GM21390 (cell line): ENCODE measurements around the gene CLCN2.
"Not testable (repeated sequence)": the region's sequence is repeated elsewhere in the genome, so short reads cannot be mapped to it uniquely, and the experiment has no call there.

Experiments
- ATAC-seq: cut with Tn5 transposase; IDR thresholded peaks from one replicate; pipeline ENCODE4 v1.9.1; 2021; ENCODE audit not compliant: unreplicated experiment

Gene CLCN2

GRCh38 chr3:184347321-184348056, 13.9 kb downstream of the CLCN2 start:
- no peak for ATAC-seq

DNA sequence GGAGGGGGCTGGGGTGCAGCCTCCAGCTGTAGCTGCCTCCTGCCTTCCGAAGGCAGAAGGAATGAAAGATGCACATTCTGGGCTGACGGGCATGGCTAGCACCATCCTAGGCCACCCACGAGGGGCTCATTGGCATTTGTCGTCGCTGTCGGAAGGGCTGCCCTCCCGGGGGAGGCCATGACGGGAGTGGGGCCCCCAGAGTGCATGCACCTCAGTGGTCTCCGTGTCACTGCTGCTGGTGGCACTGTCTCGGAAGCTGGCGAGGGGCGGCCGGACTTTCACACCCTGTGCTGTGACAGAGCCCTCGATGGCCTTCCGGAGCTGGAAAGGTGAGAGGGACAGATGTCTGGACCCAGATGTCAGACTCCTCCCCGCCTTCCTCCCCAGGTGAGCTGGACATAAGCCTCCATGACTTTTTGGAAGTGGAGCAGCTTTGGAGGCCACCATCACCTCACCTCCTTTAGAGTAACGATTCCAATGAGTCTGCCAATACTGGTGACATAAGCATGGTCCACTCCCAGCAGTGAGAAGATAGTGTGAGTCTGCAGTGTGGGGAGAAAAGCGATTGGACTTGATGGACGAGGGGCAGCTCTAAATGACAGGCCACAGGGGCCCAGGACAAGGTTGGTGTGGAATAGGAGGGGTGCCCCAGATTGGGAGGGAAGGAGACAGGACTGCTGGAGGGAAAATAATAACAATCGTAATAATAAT, 14.8 kb downstream of the CLCN2 start:
- no peak for ATAC-seq

- no peak for ATAC-seq
These were observed 15.9 kb downstream of the CLCN2 start for GRCh38 chr3:184345317-184346144.

GRCh38 chr3:184344579-184345316, 16.7 kb downstream of the CLCN2 start:
- no peak for ATAC-seq

GRCh38 chr3:184343200-184343876, 18.1 kb downstream of the CLCN2 start:
- no peak for ATAC-seq

DNA sequence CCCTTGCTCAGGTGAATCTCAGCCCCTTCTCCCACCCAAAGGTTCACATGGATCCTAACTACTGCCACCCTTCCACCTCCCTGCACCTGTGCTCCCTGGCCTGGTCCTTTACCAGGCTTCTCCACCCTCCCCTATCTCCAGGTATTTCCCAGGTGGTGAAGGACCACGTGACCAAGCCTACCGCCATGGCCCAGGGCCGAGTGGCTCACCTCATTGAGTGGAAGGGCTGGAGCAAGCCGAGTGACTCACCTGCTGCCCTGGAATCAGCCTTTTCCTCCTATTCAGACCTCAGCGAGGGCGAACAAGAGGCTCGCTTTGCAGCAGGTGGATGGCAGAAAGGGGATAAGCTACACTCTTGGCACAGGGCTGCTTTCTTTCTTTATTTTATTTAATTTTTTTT, 19.5 kb downstream of the CLCN2 start:
- no peak for ATAC-seq

DNA sequence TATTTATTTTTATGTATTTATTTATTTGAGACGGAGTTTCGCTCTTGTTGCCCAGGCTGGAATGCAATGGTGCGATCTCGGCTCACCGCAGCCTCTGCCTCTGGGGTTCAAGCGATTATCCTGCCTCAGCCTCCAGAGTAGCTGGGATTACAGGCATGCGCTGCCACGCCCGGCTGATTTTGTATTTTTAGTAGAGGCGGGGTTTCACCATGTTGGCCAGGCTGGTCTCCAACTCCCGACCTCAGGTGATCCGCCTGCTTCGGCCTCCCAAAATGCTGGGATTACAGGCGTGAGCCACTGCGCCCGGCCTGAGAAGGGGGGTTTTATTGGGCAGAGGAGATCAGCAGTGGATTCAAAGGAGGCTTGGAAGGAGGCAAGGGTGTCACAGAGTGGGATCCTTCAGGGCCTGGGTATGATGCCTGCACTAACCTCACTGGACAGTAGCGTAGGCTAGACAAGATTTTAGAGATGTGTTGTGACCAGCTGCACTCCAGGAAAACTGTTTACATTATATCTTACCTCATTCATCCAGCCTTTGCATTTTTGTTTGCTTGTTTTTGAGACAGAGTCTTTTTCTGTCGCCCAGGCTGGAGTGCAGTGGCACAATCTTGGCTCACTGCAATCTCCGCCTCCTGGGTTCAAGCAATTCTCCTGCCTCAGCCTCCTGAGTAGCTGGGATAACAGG, 21.8 kb downstream of the CLCN2 start:
- not testable (repeated sequence) for ATAC-seq

DNA sequence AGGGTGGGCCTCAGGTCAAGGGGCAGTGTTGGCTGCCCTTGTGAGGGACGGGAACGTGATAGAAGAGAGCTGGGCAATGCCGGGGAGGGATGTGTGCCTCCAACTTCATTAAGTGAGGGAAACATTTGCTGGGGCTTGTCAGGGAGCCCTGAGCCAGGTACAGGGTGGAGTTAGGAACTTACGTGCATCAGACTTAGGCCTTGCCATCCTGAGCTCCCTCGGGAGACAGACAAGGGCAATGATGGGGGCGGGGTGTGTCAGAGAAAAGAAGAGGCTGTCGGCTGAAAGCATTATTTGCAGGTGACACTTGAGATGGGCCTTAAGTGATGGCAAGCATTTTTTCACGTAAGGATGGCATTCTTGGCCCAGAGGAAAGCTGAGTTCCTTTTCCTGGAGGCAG, 22.4 kb downstream of the CLCN2 start:
- ATAC-seq: no peak

DNA sequence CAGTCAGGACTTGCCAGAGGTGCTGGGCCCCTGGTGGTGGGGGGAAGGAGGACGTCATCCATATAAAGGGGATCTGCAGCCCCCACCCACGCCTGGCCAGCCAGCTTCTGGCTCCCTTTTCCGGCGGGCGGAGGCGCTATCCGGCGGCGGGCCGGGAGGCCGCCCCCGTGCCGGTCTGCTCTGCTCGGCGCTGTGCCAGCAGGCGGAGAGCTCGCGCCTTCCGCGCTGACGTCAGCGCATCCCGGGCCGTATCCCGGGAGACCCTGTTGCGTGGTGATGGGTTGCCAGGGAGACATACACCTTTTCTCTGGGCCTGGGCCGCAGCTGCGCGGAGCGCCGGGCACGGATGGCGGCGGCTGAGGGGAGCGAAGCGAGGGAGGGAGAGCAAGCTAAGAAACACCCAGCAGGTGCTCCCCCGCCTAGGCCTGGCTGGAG, 22.9 kb downstream of the CLCN2 start:
- ATAC-seq: no peak

DNA sequence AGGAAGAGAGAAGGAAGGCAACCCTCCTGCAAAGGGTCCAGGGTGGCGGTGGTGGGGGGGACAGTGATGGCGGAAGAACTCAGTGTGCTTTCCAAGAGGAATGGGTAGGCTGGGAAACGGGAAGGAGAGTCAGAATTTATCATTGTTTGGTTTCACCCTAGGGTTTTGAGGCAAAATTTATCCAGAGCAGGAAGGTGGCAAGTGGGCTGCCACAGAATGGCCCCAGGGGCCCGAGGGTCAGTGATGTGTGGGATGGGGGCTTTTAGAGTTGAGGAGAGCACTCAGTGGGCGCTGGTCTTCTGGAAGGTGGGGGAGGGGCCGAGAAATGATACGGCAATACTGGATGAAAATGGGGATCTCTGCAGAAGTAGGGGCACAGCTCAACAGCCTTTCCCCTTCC, 23.4 kb downstream of the CLCN2 start:
- no peak for ATAC-seq

DNA sequence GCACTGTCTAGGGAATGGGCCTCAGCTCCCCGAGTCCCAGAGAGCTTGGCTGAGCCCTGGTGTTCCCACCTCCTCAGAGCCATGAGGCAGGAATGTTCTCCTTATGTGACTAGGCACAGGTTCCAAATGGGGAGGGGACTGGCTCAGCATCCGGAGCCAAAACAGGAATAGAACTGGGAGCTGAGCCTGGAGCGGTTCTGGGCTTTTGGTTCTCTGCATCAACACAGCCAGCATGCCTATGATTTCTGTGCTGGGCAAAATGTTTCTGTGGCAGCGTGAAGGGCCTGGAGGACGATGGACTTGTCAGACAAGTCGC, 24.0 kb downstream of the CLCN2 start, which contains the start of gene FAM131A:
Gene FAM131A (plus strand): TSS at position 202 of the 316 bp plus-strand sequence. CDS start 31 bp downstream, at position 233.
- ATAC-seq: no peak

- no peak for ATAC-seq
These were observed 24.6 kb downstream of the CLCN2 start for GRCh38 chr3:184336547-184337398.

DNA sequence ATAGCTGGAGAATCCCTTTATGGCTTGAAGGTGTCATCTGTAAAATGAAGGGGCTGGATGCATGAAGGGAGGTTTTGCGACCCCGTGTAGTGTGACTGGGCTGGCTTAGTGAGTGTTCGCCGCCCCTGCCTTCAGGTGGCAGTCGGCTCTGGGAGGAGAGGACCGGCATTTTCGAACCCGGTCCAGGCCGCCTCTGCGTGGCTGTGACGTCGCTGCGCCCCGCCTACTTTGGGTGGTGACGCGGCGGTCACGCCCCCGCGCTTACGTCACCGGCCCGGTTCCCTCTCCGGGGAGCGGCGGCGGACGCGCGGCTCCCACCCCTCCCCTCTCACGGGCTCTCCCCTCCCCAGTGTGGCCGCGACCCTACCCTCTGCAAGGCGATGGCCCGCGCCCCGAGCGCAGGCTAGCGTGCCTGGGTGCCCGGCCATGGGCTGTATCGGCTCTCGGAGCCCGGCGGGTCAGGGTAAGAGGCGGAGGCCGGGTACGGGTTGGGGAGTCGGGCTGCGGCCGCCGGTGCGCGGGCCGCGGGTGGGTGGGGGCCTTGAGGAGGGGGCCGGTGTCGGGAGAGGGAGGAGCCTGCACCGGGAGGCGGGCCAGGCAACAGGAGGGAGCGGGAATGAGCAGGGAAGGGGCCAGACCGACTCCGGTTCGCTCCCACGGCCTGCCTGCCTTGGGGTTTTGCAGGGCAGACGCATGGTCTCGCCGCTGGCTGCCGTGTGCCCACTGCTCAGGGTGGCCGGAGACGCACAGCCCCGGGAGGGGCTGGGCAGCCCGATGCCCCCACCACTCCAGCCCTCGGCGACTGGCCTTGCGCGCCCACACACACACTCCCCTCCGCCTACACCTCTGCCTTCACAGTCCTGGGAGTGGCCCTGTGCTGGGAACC, 25.5 kb downstream of the CLCN2 start:
- peak; percentile 77 for ATAC-seq

DNA sequence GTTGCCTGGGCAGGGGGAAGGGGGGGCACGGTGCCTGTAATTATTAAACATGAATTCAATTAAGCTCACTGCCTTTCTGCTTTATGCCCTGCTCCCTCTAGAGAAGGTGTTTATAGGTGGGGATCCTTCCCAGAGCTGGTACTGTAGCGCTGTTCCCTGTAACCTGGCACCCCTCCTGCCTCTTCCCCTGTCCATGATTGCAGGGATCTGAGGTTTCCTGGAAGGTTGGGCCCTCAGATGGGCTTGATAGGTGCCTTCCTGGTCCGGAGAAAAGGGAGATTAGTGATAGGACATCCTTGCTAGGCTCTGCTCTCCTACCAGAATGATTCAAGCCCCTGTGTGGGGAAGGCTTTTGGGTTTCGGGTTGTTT, 26.1 kb downstream of the CLCN2 start:
- peak; percentile 10 for ATAC-seq

- no peak for ATAC-seq
These were observed 26.8 kb downstream of the CLCN2 start for GRCh38 chr3:184334470-184335158.

- no peak for ATAC-seq
These were observed 27.7 kb downstream of the CLCN2 start for GRCh38 chr3:184333700-184334099.

DNA sequence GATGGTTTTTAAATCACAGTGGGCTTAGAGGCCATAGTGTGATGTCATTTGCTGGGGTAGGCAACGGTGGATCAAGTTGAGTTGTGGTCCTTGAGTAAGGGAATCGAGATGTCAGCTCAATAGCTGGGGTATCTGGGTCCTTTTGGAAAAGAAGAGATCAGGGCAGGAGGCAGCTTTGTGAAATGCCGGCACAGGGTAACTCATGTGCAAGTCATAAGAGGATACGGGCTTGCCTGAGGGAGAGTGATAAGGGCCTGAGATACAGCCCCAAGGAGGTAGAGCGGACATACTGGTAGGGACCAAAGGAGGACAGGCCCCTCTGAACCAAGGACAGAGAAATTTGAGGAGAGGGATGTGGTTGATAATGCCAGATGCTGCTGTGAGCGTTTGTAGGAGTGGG, 28.2 kb downstream of the CLCN2 start:
- ATAC-seq: no peak
